ENCODE measurements around the gene HDLBP.

The HDLBP gene

GRCh38 chr2:241226723-241227572 is 88.5 kb downstream of the HDLBP start:
- Histone ChIP-seq H3K27me3 (ENCODE audit: control insufficient read depth in 5 of 5, insufficient read depth in 4 of 5, low read length in 5 of 5) (no peaks in the 10 kb centered on the region), H3K4me3 (ENCODE audit: low read depth in 1 of 5, low read length in 5 of 5) (no peak overlapping the region), H3K9ac (ENCODE audit: low read length in 5 of 5) (no peak overlapping the region), H3K27ac (ENCODE audit: low read depth, low read length) (no peak overlapping the region), H3K4me1 (ENCODE audit: control insufficient read depth in 5 of 5, insufficient read depth in 5 of 5, low read length in 5 of 5) (peaks cover 0 to 17% (median 13%) of the 10 kb centered on the region in 5 donors), H3K9me3 (ENCODE audit: control insufficient read depth in 5 of 5, low read length in 5 of 5) (no peaks in the 10 kb centered on the region), H3K36me3 (ENCODE audit: control insufficient read depth in 5 of 5, insufficient read depth in 5 of 5, low read length in 5 of 5) (peaks cover 0 to 66% (median 60%) of the 10 kb centered on the region in 5 donors)

GRCh38 chr2:241225983-241226382 is 89.5 kb downstream of the HDLBP start:
- Histone ChIP-seq H3K36me3 (ENCODE audit: control insufficient read depth in 5 of 5, insufficient read depth in 5 of 5, low read length in 5 of 5) (peaks cover 0 to 56% (median 54%) of the 10 kb centered on the region in 5 donors), H3K4me1 (ENCODE audit: control insufficient read depth in 5 of 5, insufficient read depth in 5 of 5, low read length in 5 of 5) (peaks cover 0 to 15% (median 13%) of the 10 kb centered on the region in 5 donors), H3K27ac (ENCODE audit: low read depth, low read length) (no peak overlapping the region), H3K27me3 (ENCODE audit: control insufficient read depth in 5 of 5, insufficient read depth in 4 of 5, low read length in 5 of 5) (no peaks in the 10 kb centered on the region), H3K9ac (ENCODE audit: low read length in 5 of 5) (no peak overlapping the region), H3K4me3 (ENCODE audit: low read depth in 1 of 5, low read length in 5 of 5) (no peak overlapping the region), H3K9me3 (ENCODE audit: control insufficient read depth in 5 of 5, low read length in 5 of 5) (no peaks in the 10 kb centered on the region)

DNA sequence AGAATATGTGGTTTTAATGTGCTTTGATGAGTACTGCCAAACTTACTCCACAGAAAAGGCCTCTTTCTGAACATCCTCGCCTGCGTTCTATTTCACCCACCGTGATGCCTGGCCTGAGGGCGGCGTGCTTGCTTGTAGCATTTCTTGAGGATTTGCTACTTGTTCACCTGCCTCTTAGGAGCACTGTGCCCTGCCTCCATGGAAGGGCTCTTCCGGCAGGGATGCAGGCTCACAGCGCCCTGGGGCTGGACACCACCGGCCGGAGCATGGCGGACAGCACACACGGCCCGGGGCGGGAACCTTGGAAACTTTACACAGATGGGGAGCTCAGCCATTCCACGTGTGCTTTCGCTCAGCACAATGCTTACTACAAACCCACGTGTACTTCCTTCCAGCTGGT is 89.9 kb downstream of the HDLBP start:
- Histone ChIP-seq H3K9me3 (ENCODE audit: control insufficient read depth in 5 of 5, low read length in 5 of 5) (no peaks in the 10 kb centered on the region), H3K4me3 (ENCODE audit: low read depth in 1 of 5, low read length in 5 of 5) (no peak overlapping the region), H3K36me3 (ENCODE audit: control insufficient read depth in 5 of 5, insufficient read depth in 5 of 5, low read length in 5 of 5) (peaks cover 0 to 52% (median 50%) of the 10 kb centered on the region in 5 donors), H3K27ac (ENCODE audit: low read depth, low read length) (no peak overlapping the region), H3K27me3 (ENCODE audit: control insufficient read depth in 5 of 5, insufficient read depth in 4 of 5, low read length in 5 of 5) (no peaks in the 10 kb centered on the region), H3K4me1 (ENCODE audit: control insufficient read depth in 5 of 5, insufficient read depth in 5 of 5, low read length in 5 of 5) (peaks cover 0 to 15% (median 13%) of the 10 kb centered on the region in 5 donors), H3K9ac (ENCODE audit: low read length in 5 of 5) (no peak overlapping the region)

DNA sequence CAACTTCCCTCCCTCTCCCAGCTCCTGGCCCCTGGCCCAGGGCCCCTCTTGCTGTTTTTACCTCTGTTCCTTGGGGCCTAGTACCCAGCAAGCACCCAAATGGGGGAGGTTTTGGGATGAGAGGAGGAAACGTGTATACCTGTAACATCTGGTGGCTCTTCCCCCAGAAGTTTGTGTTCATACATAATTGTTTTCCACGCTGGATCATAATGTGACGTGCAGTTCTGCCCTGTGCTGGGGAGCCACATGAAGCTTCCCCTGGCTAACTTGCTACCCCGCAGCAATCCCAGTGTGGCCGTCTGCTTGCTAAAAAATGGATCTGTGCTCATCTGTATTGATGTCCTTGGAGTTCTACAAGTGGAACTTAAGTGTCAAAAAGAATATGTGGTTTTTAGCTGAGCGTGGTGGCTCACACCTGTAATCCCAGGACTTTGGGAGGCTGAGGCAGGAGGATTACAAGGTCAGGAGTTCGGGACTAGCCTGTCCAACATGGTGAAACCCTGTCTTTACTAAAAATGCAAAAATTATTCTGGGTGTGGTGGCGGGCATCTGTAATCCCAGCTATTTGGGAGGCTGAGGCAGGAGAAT is 90.5 kb downstream of the HDLBP start:
- no peaks in the 10 kb centered on the region for H3K9me3 ChIP-seq (ENCODE audit: control insufficient read depth in 5 of 5, low read length in 5 of 5)
- H3K36me3 ChIP-seq (ENCODE audit: control insufficient read depth in 5 of 5, insufficient read depth in 5 of 5, low read length in 5 of 5): peaks cover 0 to 46% (median 44%) of the 10 kb centered on the region in 5 donors
- H3K4me3 ChIP-seq (ENCODE audit: low read depth in 1 of 5, low read length in 5 of 5): no peak overlapping the region
- H3K4me1 ChIP-seq (ENCODE audit: control insufficient read depth in 5 of 5, insufficient read depth in 5 of 5, low read length in 5 of 5): peaks cover 0 to 15% (median 13%) of the 10 kb centered on the region in 5 donors
- H3K27ac ChIP-seq (ENCODE audit: low read depth, low read length): no peak overlapping the region
- no peak overlapping the region for H3K9ac ChIP-seq (ENCODE audit: low read length in 5 of 5)
- H3K27me3 ChIP-seq (ENCODE audit: control insufficient read depth in 5 of 5, insufficient read depth in 4 of 5, low read length in 5 of 5): no peaks in the 10 kb centered on the region

DNA sequence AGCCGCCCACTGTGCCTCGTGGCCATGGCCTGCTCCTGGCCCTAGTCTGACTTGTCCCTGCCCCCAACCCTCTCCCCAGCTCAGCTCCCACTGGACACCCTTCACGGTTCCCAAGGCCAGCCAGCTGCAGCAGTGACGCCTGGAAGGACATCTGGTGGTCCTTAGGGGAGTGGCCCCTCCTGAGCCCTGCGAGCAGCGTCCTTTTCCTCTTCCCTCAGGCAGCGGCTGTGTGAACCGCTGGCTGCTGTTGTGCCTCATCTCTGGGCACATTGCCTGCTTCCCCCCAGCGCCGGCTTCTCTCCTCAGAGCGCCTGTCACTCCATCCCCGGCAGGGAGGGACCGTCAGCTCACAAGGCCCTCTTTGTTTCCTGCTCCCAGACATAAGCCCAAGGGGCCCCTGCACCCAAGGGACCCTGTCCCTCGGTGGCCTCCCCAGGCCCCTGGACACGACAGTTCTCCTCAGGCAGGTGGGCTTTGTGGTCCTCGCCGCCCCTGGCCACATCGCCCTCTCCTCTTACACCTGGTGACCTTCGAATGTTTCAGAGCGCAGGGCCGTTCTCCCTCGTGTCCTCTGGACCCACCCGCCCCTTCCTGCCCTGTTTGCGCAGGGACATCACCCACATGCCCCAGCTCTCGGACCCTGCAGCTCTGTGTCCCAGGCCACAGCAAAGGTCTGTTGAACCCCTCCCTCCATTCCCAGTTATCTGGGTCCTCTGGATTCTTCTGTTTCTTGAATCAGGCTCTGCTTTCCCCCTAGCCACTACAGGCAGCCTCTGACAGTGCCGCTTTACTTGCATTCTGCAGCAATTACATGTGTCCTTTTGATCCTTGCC is 91.2 kb downstream of the HDLBP start:
- Histone ChIP-seq H3K4me1 (ENCODE audit: control insufficient read depth in 5 of 5, insufficient read depth in 5 of 5, low read length in 5 of 5) (peaks cover 0 to 15% (median 13%) of the 10 kb centered on the region in 5 donors), H3K27ac (ENCODE audit: low read depth, low read length) (no peak overlapping the region), H3K9me3 (ENCODE audit: control insufficient read depth in 5 of 5, low read length in 5 of 5) (no peaks in the 10 kb centered on the region), H3K4me3 (ENCODE audit: low read depth in 1 of 5, low read length in 5 of 5) (no peak overlapping the region), H3K36me3 (ENCODE audit: control insufficient read depth in 5 of 5, insufficient read depth in 5 of 5, low read length in 5 of 5) (peaks cover 0 to 39% (median 37%) of the 10 kb centered on the region in 5 donors), H3K9ac (ENCODE audit: low read length in 5 of 5) (peak overlapping the region in 1 of 5 donors; percentile 43), H3K27me3 (ENCODE audit: control insufficient read depth in 5 of 5, insufficient read depth in 4 of 5, low read length in 5 of 5) (no peaks in the 10 kb centered on the region)

DNA sequence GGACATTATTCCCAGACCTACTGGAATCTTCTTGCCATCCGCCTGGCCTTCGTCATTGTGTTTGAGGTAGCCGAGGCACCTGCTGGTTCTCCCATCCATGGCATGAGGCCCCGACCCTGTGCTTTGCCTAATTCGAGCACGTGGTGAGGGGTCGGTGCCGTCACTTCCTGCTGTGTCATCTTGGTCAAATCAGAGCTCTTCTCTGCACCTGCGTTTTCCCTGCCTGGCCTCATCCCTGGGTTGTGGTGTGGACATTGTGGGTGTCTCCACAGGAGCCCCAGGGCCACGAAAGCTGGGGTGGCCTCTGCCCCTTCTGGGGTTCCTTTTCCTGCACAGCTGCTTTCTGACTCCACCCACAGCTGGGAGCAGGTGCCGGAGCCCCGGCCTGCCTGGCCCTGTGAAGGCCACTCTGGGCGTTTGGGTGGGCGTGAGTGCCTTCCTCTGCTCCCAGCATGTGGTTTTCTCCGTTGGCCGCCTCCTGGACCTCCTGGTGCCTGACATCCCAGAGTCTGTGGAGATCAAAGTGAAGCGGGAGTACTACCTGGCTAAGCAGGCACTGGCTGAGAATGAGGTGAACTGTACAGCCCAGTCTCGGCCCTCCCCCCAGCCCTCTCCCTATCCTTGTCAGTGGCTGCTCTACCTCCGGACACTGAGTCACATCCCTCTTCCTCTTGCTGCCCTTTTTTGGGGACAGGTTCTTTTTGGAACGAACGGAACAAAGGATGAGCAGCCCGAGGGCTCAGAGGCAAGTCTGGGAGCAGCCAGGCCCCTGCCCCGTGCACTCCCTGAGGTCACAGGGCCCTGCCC is 92.1 kb downstream of the HDLBP start:
- Histone ChIP-seq H3K9ac (ENCODE audit: low read length in 5 of 5) (peak overlapping the region in 1 of 5 donors; percentile 43), H3K27ac (ENCODE audit: low read depth, low read length) (no peak overlapping the region), H3K4me1 (ENCODE audit: control insufficient read depth in 5 of 5, insufficient read depth in 5 of 5, low read length in 5 of 5) (peaks cover 0 to 24% (median 21%) of the 10 kb centered on the region in 5 donors)

DNA sequence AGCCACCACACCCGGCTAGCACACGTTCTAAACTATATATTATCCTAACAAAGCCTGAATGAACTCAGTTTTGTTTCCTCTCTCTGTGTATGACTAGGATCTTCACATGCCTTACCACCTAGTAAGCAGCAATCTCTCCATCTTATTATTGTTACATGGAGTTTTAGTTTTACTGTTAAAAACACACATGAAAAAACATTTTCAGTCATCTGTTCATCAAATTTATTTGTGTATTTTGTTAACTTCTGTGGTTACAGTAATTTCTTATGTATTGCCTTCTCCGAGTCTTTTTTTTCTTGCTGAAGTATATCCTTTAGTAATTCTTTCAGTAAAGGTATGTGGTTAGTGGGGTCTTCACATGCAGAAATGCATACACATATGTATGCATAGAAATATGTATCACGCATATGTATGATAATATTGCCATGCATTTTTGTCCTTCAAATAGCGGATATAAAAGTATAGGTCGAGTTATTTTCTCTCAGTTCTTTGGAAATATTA is 95.6 kb downstream of the HDLBP start:
- H3K4me3 ChIP-seq (ENCODE audit: low read depth in 1 of 5, low read length in 5 of 5): no peak overlapping the region
- H3K9me3 ChIP-seq (ENCODE audit: control insufficient read depth in 5 of 5, low read length in 5 of 5): no peaks in the 10 kb centered on the region
- no peaks in the 10 kb centered on the region for H3K36me3 ChIP-seq (ENCODE audit: control insufficient read depth in 5 of 5, insufficient read depth in 5 of 5, low read length in 5 of 5)
- peaks cover 0 to 28% (median 24%) of the 10 kb centered on the region in 5 donors for H3K4me1 ChIP-seq (ENCODE audit: control insufficient read depth in 5 of 5, insufficient read depth in 5 of 5, low read length in 5 of 5)
- no peak overlapping the region for H3K27ac ChIP-seq (ENCODE audit: low read depth, low read length)
- no peak overlapping the region for H3K9ac ChIP-seq (ENCODE audit: low read length in 5 of 5)
- peaks cover 0 to 2% (median 0%) of the 10 kb centered on the region in 5 donors for H3K27me3 ChIP-seq (ENCODE audit: control insufficient read depth in 5 of 5, insufficient read depth in 4 of 5, low read length in 5 of 5)

More for the DNA sequence above, 92.1 kb downstream of the HDLBP start:
- Histone ChIP-seq H3K4me3 (ENCODE audit: low read depth in 1 of 5, low read length in 5 of 5) (no peak overlapping the region), H3K36me3 (ENCODE audit: control insufficient read depth in 5 of 5, insufficient read depth in 5 of 5, low read length in 5 of 5) (peaks cover 0 to 31% (median 28%) of the 10 kb centered on the region in 5 donors), H3K9me3 (ENCODE audit: control insufficient read depth in 5 of 5, low read length in 5 of 5) (no peaks in the 10 kb centered on the region), H3K27me3 (ENCODE audit: control insufficient read depth in 5 of 5, insufficient read depth in 4 of 5, low read length in 5 of 5) (no peaks in the 10 kb centered on the region)

DNA sequence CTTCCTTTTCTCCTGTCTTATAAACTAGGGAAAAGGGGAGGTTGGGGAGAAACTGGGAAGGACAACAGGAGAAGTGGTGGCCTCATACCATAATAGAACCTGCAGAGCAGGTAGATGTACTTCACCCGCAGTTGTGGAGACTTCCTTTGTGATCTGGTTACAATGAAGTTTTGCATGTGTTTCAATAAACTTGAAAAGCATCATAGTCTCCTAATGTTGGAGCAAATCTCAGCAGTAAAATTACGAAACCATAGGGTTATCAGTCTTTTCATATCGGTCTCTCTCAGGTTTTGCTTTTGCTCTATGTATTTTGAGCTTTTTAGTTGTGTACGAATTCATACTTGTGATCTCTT is 96.5 kb downstream of the HDLBP start:
- Histone ChIP-seq H3K36me3 (ENCODE audit: control insufficient read depth in 5 of 5, insufficient read depth in 5 of 5, low read length in 5 of 5) (no peaks in the 10 kb centered on the region), H3K4me3 (ENCODE audit: low read depth in 1 of 5, low read length in 5 of 5) (peak overlapping the region in 3 of 5 donors; percentile 57 to 63 (median 61)), H3K27me3 (ENCODE audit: control insufficient read depth in 5 of 5, insufficient read depth in 4 of 5, low read length in 5 of 5) (peaks cover 0 to 2% (median 0%) of the 10 kb centered on the region in 5 donors), H3K9me3 (ENCODE audit: control insufficient read depth in 5 of 5, low read length in 5 of 5) (no peaks in the 10 kb centered on the region), H3K4me1 (ENCODE audit: control insufficient read depth in 5 of 5, insufficient read depth in 5 of 5, low read length in 5 of 5) (peaks cover 0 to 22% (median 17%) of the 10 kb centered on the region in 5 donors), H3K27ac (ENCODE audit: low read depth, low read length) (no peak overlapping the region), H3K9ac (ENCODE audit: low read length in 5 of 5) (peak overlapping the region in 1 of 5 donors; percentile 47)

All from subcutaneous abdominal adipose tissue (tissue), 5 donors.